ENCODE results near the gene S100A12.

DNA sequence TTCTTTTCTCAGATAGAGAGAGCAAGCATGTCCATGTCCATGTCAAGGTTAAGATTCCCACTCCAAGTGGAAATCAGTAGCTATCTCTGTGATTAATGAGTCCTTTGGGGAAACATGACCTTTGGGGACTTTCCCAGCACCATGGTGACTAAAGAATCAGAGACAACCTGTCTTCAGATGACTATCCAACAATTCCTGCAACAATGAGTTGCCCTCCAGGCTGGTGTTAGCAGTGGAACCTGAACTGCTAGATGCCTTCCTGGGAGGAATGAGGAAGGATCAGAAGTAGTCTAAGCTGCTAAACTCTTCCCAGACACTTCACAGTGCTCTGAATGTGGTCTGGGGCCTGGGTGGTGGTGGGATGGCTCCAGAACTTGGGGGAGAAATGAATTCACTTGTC lies 11.3 kb downstream of the S100A12 start:
- TF ChIP-seq POLR2AphosphoS5 (IDR thresholded peaks at IDR 0.05): no peak
- TF ChIP-seq, protein P1, sequence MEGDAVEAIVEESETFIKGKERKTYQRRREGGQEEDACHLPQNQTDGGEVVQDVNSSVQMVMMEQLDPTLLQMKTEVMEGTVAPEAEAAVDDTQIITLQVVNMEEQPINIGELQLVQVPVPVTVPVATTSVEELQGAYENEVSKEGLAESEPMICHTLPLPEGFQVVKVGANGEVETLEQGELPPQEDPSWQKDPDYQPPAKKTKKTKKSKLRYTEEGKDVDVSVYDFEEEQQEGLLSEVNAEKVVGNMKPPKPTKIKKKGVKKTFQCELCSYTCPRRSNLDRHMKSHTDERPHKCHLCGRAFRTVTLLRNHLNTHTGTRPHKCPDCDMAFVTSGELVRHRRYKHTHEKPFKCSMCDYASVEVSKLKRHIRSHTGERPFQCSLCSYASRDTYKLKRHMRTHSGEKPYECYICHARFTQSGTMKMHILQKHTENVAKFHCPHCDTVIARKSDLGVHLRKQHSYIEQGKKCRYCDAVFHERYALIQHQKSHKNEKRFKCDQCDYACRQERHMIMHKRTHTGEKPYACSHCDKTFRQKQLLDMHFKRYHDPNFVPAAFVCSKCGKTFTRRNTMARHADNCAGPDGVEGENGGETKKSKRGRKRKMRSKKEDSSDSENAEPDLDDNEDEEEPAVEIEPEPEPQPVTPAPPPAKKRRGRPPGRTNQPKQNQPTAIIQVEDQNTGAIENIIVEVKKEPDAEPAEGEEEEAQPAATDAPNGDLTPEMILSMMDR (IDR thresholded peaks at IDR 0.05): no peak

All from sigmoid colon (tissue), 4 donors.